HS-27A (cell line): Measurements from ENCODE around the gene GGA1.
A peak's percentile ranks its signal among the peaks of the same experiment; 100 is the strongest.

Source experiments
- DNase-seq: peaks from one replicate; pipeline ENCODE4 v3.0.0-alpha.2; 2012; ENCODE audit warnings: low read depth, missing footprints

Gene GGA1

GRCh38 chr22:37608477-37609239 is at the start of gene GGA1:
Gene GGA1, plus strand, starts transcription at chr22:37608834. Its CDS starts 27 bp downstream, at chr22:37608861.
- peak; percentile 94 for DNase-seq

GRCh38 chr22:37559521-37559900 is 49.1 kb upstream of the GGA1 start:
- no peak for DNase-seq

- no peak for DNase-seq
Observed at GRCh38 chr22:37559901-37560607, 48.6 kb upstream of the GGA1 start, which contains the start of gene CDC42EP1. Gene CDC42EP1, plus strand, starts transcription at chr22:37560480. Its CDS starts 5,870 bp downstream, at chr22:37566350.

GRCh38 chr22:37560608-37561211 is 47.9 kb upstream of the GGA1 start:
- no peak for DNase-seq

GRCh38 chr22:37561212-37562048 is 47.2 kb upstream of the GGA1 start:
- no peak for DNase-seq

- DNase-seq: no peak
Observed at GRCh38 chr22:37562049-37562875, 46.4 kb upstream of the GGA1 start.

- DNase-seq: peak; percentile 78
Observed at GRCh38 chr22:37563153-37564081, 45.2 kb upstream of the GGA1 start.

GRCh38 chr22:37564111-37564711 is 44.4 kb upstream of the GGA1 start:
- DNase-seq: no peak

- no peak for DNase-seq
Observed at GRCh38 chr22:37565830-37566229, 42.8 kb upstream of the GGA1 start.

GRCh38 chr22:37566329-37566837 is 42.3 kb upstream of the GGA1 start:
- DNase-seq: no peak

GRCh38 chr22:37566903-37567798 is 41.5 kb upstream of the GGA1 start:
- no peak for DNase-seq

- no peak for DNase-seq
Observed at GRCh38 chr22:37568012-37568411, 40.6 kb upstream of the GGA1 start.

- DNase-seq: no peak
Observed at GRCh38 chr22:37568448-37569008, 40.1 kb upstream of the GGA1 start.

- DNase-seq: no peak
Observed at GRCh38 chr22:37569009-37569920, 39.4 kb upstream of the GGA1 start.

GRCh38 chr22:37569921-37570660 is 38.5 kb upstream of the GGA1 start:
- no peak for DNase-seq

GRCh38 chr22:37570661-37570976 is 38.0 kb upstream of the GGA1 start:
- DNase-seq: no peak
